ENCODE data around the gene KIF26B.
A peak's percentile ranks its signal among the peaks of the same experiment; 100 is the strongest.

Gene KIF26B

DNA sequence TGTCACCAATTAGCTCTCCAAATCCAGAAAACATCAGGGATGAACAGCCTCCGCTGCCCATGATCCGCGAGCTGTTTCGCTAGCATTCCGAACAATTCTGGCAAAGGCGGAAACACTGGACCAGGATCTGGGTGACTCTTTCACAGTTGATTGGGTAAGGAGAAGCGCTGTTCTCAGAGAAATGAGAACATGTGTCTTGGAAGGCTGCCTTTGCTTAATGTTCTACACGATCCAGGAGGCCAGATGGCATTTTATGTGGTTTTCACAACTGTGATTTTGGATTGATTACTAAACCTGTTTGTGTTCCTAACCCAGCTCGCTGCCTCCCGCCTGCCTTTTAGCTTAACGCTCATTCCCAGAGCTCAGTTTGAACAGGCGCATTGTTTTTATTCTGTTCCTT lies 144.0 kb downstream of the KIF26B start:
- no peaks in the 10 kb centered on the region for H3K27me3 ChIP-seq
- DNase-seq = no peak
- TF ChIP-seq, protein P1, sequence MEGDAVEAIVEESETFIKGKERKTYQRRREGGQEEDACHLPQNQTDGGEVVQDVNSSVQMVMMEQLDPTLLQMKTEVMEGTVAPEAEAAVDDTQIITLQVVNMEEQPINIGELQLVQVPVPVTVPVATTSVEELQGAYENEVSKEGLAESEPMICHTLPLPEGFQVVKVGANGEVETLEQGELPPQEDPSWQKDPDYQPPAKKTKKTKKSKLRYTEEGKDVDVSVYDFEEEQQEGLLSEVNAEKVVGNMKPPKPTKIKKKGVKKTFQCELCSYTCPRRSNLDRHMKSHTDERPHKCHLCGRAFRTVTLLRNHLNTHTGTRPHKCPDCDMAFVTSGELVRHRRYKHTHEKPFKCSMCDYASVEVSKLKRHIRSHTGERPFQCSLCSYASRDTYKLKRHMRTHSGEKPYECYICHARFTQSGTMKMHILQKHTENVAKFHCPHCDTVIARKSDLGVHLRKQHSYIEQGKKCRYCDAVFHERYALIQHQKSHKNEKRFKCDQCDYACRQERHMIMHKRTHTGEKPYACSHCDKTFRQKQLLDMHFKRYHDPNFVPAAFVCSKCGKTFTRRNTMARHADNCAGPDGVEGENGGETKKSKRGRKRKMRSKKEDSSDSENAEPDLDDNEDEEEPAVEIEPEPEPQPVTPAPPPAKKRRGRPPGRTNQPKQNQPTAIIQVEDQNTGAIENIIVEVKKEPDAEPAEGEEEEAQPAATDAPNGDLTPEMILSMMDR (IDR thresholded peaks at IDR 0.05; ENCODE audit: low read depth, low read length) = no peak
- H3K9me3 ChIP-seq = no peaks in the 10 kb centered on the region
- H3K4me1 ChIP-seq = no peaks in the 10 kb centered on the region
- H3K4me3 ChIP-seq (ENCODE audit: low read depth, low read length) = peak overlapping the region; percentile 51
- no peaks in the 10 kb centered on the region for H3K36me3 ChIP-seq

DNA sequence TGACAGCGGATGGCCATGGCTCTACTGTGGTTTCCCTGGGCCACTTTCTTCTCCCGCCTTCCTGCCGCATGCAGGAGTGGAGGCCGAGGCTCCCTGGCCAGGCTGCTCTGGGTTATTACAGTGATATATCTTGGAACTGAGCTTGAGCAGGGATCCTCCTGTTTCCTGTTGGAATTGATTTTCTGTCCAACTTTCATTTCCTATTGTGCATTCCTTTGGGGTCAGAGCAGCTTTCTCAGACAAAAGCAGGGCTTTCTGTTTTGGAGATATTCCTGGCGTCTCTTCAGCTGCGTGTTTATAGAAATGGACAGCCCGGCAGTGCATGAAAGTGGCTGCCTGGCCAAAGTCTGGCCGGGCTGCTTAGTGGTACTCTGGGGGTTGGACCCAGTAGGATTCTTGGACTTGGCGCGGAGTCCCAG lies 146.4 kb downstream of the KIF26B start:
- no peaks in the 10 kb centered on the region for H3K9me3 ChIP-seq
- no peaks in the 10 kb centered on the region for H3K27me3 ChIP-seq
- H3K4me1 ChIP-seq = peaks cover 9% of the 10 kb centered on the region; the same call in 1 of the 2 replicates
- no peak for DNase-seq
- no peak overlapping the region for H3K4me3 ChIP-seq (ENCODE audit: low read depth, low read length)
- TF ChIP-seq, protein P1 (IDR thresholded peaks at IDR 0.05; ENCODE audit: low read depth, low read length) = no peak
- H3K36me3 ChIP-seq = no peaks in the 10 kb centered on the region

DNA sequence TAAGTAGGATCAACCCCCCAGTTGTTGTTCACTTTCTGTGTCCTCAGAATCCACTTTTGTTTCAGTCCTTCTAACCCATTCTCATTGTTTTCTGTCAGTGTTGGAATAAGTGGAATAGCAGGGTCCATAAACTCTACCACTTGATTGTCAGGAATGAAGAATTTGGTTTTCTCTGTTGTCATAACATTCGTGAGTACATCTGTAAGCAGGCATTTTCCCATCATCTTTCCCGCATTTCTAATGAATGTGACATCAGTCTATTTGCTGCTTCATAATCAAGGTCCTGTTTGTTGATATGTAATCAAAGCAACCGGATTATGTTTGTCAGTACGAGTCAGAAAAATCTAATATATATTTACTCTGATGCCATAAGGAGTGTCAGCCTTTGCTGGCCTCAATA lies 147.1 kb downstream of the KIF26B start:
- Histone ChIP-seq H3K36me3 (no peaks in the 10 kb centered on the region), H3K4me3 (ENCODE audit: low read depth, low read length) (no peak overlapping the region), H3K4me1 (peaks cover 9% of the 10 kb centered on the region), H3K9me3 (no peaks in the 10 kb centered on the region), H3K27me3 (no peaks in the 10 kb centered on the region)
- DNase-seq = no peak
- TF ChIP-seq, protein P1 (IDR thresholded peaks at IDR 0.05; ENCODE audit: low read depth, low read length) = no peak

DNA sequence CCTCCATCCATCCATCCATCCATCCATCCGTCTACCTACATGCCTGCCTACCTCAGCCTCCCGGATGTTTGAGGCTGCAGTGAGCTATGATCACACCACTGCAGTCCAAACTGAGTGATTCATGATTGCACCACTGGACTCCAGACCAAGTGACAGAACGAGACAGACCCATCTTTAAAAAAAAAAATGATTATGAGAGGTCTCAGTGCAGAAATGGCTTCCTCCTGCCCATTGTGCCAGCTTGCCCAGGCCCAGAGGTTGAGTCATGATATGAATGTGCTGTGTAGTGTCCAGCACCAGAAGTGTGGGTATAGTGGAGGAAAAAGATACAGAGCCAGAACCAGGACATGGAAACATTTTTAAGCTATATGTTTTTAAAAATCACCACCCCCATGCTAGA lies 149.9 kb downstream of the KIF26B start:
- H3K4me1 ChIP-seq = peaks cover 9% of the 10 kb centered on the region
- TF ChIP-seq, protein P1 (IDR thresholded peaks at IDR 0.05; ENCODE audit: low read depth, low read length) = no peak
- DNase-seq = no peak
- H3K4me3 ChIP-seq (ENCODE audit: low read depth, low read length) = no peak overlapping the region
- no peaks in the 10 kb centered on the region for H3K36me3 ChIP-seq
- H3K9me3 ChIP-seq = no peaks in the 10 kb centered on the region
- H3K27me3 ChIP-seq = no peaks in the 10 kb centered on the region

DNA sequence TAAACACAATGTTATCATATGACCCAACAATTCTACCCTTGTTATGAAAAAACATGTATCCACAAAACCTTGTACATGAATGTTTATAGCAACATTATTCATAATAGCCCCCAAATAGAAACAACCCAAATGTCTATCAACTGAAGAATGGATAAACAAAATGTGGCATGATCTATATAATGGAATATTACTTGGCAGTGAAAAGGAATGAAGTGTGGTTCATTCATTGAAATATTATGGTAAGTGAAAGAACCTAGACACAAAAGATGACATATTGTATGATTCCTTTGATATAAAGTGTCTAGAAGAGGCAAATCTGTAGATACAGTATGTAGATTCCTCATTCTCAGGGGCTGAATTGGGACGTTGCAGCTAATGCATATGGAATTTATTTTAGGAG lies 151.2 kb downstream of the KIF26B start:
- Histone ChIP-seq H3K27me3 (no peaks in the 10 kb centered on the region), H3K4me3 (ENCODE audit: low read depth, low read length) (no peak overlapping the region), H3K4me1 (peaks cover 17% of the 10 kb centered on the region), H3K9me3 (no peaks in the 10 kb centered on the region), H3K36me3 (no peaks in the 10 kb centered on the region)
- TF ChIP-seq, protein P1 (IDR thresholded peaks at IDR 0.05; ENCODE audit: low read depth, low read length) = no peak
- DNase-seq = no peak

DNA sequence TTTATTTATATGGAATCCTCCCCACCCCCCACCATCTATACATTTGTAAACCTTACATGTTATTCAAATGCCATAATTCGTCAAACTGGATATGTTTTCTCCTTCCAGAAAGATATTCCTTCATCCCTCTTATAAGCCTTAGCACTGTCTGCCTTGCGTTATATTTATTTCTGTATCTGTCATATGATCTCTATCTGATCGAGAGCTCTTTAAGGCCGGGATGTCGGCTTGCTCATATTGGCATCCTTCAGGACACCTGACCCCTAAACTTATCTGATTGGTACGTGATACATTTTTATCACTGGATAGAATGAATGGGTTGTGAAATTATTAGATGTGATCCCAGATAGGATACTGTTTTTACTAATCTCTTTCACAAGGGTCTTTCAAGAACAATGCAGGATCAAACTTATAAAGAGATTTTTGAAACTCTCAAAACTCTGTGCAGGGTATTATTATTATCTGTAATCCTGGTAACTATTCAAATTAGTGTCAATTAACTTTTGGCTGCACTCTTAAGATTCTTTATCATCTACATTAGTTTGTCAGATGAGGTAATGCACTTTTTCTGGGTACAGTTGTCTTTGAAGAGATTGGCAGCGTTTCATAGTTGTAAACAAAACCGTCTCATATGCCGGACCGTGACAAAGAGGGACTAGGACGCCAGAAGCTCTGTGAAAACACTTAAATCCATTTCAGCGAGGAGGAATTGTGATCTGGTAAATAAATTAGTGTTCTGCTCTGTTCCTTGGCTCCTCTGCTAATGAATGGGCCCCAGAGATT lies 152.0 kb downstream of the KIF26B start:
- Histone ChIP-seq H3K36me3 (no peaks in the 10 kb centered on the region), H3K9me3 (no peaks in the 10 kb centered on the region), H3K4me3 (ENCODE audit: low read depth, low read length) (peak overlapping the region; percentile 18; the same call in 1 of the 2 replicates), H3K27me3 (no peaks in the 10 kb centered on the region), H3K4me1 (peaks cover 20% of the 10 kb centered on the region)
- TF ChIP-seq, protein P1 (IDR thresholded peaks at IDR 0.05; ENCODE audit: low read depth, low read length) = no peak
- DNase-seq = peak; percentile 56
